ENCODE results near the gene EIF5A. TPM values are rescaled to one million over a fixed set of nuclear protein-coding genes. Genes with fewer than 3 reads are reported as not detected.

The EIF5A gene
- total RNA-seq, 1 experiment from 2014 or later, result 1,140 TPM

GRCh38 chr17:7317161-7317803, 9.9 kb downstream of the EIF5A start:
- intact Hi-C loops (cut with micrococcal nuclease), result no loop called here
- no peak for TF ChIP-seq CTCF (conservative IDR thresholded peaks at IDR 0.05; ENCODE audit: low read depth, low read length)
- TF ChIP-seq EZH2 (IDR thresholded peaks at IDR 0.05; ENCODE audit: low read length, unreplicated experiment), result no peak
- TF ChIP-seq EZH2phosphoT487 (IDR thresholded peaks at IDR 0.05; ENCODE audit: borderline replicate concordance, low read length), result no peak
- H3K36me3 ChIP-seq (ENCODE audit: low read depth, low read length), result peaks cover 6% of the 10 kb centered on the region
- no peak for ATAC-seq
- H3K79me2 ChIP-seq (ENCODE audit: low read length), result peaks cover 7% of the 10 kb centered on the region
- DNase-seq, result no peak
- H3K9me3 ChIP-seq (ENCODE audit: low read length), result no peaks in the 10 kb centered on the region
- ChIA-PET POLR2A (ENCODE audit: unreplicated experiment) (no interaction called here), CTCF (no interaction called here)
- peaks cover 15% of the 10 kb centered on the region; the same call in 1 of the 2 replicates for H4K20me1 ChIP-seq (ENCODE audit: low read length)
- no peak overlapping the region for H2AFZ ChIP-seq (ENCODE audit: low read length)
- H3K4me3 ChIP-seq (ENCODE audit: low read length), result no peak overlapping the region
- no peak overlapping the region for H3K4me2 ChIP-seq (ENCODE audit: low read length)
- H3F3A ChIP-seq (ENCODE audit: low read length, unreplicated experiment), result peaks cover 9% of the 10 kb centered on the region
- H3K4me1 ChIP-seq (ENCODE audit: insufficient read depth, low read length), result peaks cover 6% of the 10 kb centered on the region; the same call in 1 of the 2 replicates
- H3K9ac ChIP-seq (ENCODE audit: low read length), result no peak overlapping the region
- BruUV-seq (replicated peaks), result no TSS peak
- no peak overlapping the region for H3K27ac ChIP-seq (ENCODE audit: low read length)
- no peaks in the 10 kb centered on the region for H3K9me2 ChIP-seq (replicated peaks; ENCODE audit: low read length)
- H3K27me3 ChIP-seq (ENCODE audit: low read length), result no peaks in the 10 kb centered on the region

GRCh38 chr17:7318121-7318860, 10.9 kb downstream of the EIF5A start:
- DNase-seq (no peak), ATAC-seq (no peak)
- Histone ChIP-seq H3K4me3 (ENCODE audit: low read length) (no peak overlapping the region), H3K4me2 (ENCODE audit: low read length) (no peak overlapping the region), H3K27ac (ENCODE audit: low read length) (no peak overlapping the region), H2AFZ (ENCODE audit: low read length) (no peak overlapping the region), H3K36me3 (ENCODE audit: low read depth, low read length) (peaks cover 3% of the 10 kb centered on the region; the same call in 1 of the 2 replicates), H3K9me2 (replicated peaks; ENCODE audit: low read length) (no peaks in the 10 kb centered on the region), H4K20me1 (ENCODE audit: low read length) (peaks cover 5% of the 10 kb centered on the region; the same call in 1 of the 2 replicates), H3K4me1 (ENCODE audit: insufficient read depth, low read length) (peaks cover 6% of the 10 kb centered on the region; the same call in 1 of the 2 replicates), H3K27me3 (ENCODE audit: low read length) (no peaks in the 10 kb centered on the region), H3K79me2 (ENCODE audit: low read length) (no peaks in the 10 kb centered on the region; the same call in 1 of the 2 replicates), H3F3A (ENCODE audit: low read length, unreplicated experiment) (peaks cover 3% of the 10 kb centered on the region), H3K9me3 (ENCODE audit: low read length) (no peaks in the 10 kb centered on the region), H3K9ac (ENCODE audit: low read length) (no peak overlapping the region)
- ChIA-PET POLR2A (ENCODE audit: unreplicated experiment) (no interaction called here), CTCF (no interaction called here)
- TF ChIP-seq EZH2phosphoT487 (IDR thresholded peaks at IDR 0.05; ENCODE audit: borderline replicate concordance, low read length), result no peak
- BruUV-seq (replicated peaks), result no TSS peak
- intact Hi-C loops (cut with micrococcal nuclease), result no loop called here

- Histone ChIP-seq H3K9me2 (replicated peaks; ENCODE audit: low read length) (no peaks in the 10 kb centered on the region), H3K4me3 (ENCODE audit: low read length) (no peak overlapping the region), H3K4me1 (ENCODE audit: insufficient read depth, low read length) (no peaks in the 10 kb centered on the region), H3K4me2 (ENCODE audit: low read length) (no peak overlapping the region), H2AFZ (ENCODE audit: low read length) (no peak overlapping the region), H3F3A (ENCODE audit: low read length, unreplicated experiment) (no peaks in the 10 kb centered on the region), H3K9ac (ENCODE audit: low read length) (no peak overlapping the region), H3K9me3 (ENCODE audit: low read length) (no peaks in the 10 kb centered on the region), H3K27ac (ENCODE audit: low read length) (no peak overlapping the region), H3K36me3 (ENCODE audit: low read depth, low read length) (peaks cover 11% of the 10 kb centered on the region; the same call in 1 of the 2 replicates), H3K79me2 (ENCODE audit: low read length) (no peaks in the 10 kb centered on the region), H3K27me3 (ENCODE audit: low read length) (no peaks in the 10 kb centered on the region), H4K20me1 (ENCODE audit: low read length) (no peaks in the 10 kb centered on the region)
- CTCF ChIA-PET, result no interaction called here
- POLR2A ChIA-PET (ENCODE audit: unreplicated experiment), result no interaction called here
- intact Hi-C loops (cut with micrococcal nuclease), result no loop called here
- no peak for ATAC-seq
- no peak for DNase-seq
- TF ChIP-seq EZH2 (IDR thresholded peaks at IDR 0.05; ENCODE audit: low read length, unreplicated experiment) (no peak), EZH2phosphoT487 (IDR thresholded peaks at IDR 0.05; ENCODE audit: borderline replicate concordance, low read length) (no peak), CTCF (conservative IDR thresholded peaks at IDR 0.05; ENCODE audit: low read depth, low read length) (no peak)
- no TSS peak for BruUV-seq (replicated peaks)
Measured at GRCh38 chr17:7321466-7321865, 14.0 kb downstream of the EIF5A start.
